Measurements from ENCODE around the gene QRSL1.

GRCh38 chr6:106659859-106660258 is 30.5 kb downstream of the QRSL1 start:
- no peak for TF ChIP-seq POLR2A (IDR thresholded peaks at IDR 0.05)
- no peak for TF ChIP-seq CTCF (IDR thresholded peaks at IDR 0.05)

All from upper lobe of left lung (tissue), 4 donors.